Osteocyte (in vitro differentiated cells): ENCODE data around the gene BCAR3. TPM values are rescaled to one million over a fixed set of nuclear protein-coding genes. Genes with fewer than 3 reads are reported as not detected.
"Not testable (repeated sequence)": the region's sequence is repeated elsewhere in the genome, so short reads cannot be mapped to it uniquely, and the experiment has no call there.

Source experiments
- DNase-seq: peaks from one replicate; pipeline ENCODE4 v3.0.0; 2021; ENCODE audit warnings: mixed read lengths; ENCODE audit not compliant: unreplicated experiment; ENCODE audit errors: extremely low spot score
- H3K27ac Mint-ChIP-seq: one replicate; pipeline ENCODE4 v1.8.0; 2021; ENCODE audit warnings: mild to moderate bottlenecking, mixed read lengths; ENCODE audit not compliant: unreplicated experiment
- H3K27me3 Mint-ChIP-seq: one replicate; pipeline ENCODE4 v1.8.0; 2021; ENCODE audit warnings: mixed read lengths; ENCODE audit not compliant: unreplicated experiment
- H3K36me3 Mint-ChIP-seq: one replicate; pipeline ENCODE4 v1.8.0; 2021; ENCODE audit warnings: mixed read lengths; ENCODE audit not compliant: unreplicated experiment
- H3K4me1 Mint-ChIP-seq: one replicate; pipeline ENCODE4 v1.8.0; 2021; ENCODE audit warnings: mixed read lengths; ENCODE audit not compliant: unreplicated experiment
- H3K4me3 Mint-ChIP-seq: one replicate; pipeline ENCODE4 v1.8.0; 2021; ENCODE audit warnings: mild to moderate bottlenecking, moderate library complexity, mixed read lengths; ENCODE audit not compliant: unreplicated experiment
- H3K9me3 Mint-ChIP-seq: one replicate; pipeline ENCODE4 v1.8.0; 2021; ENCODE audit warnings: mixed read lengths; ENCODE audit not compliant: unreplicated experiment
- total RNA-seq: library from RNA; stranded (reverse); gene quantifications from 2 replicates; pipeline ENCODE4 v1.2.1, GENCODE V29; 2021
- TF ChIP-seq, protein P1 (sequence below): fragments of 200-600 bp; sonication (generic); IDR thresholded peaks from 2 replicates; pipeline ENCODE4 v1.5.0; 2021; ENCODE audit warnings: antibody characterized with exemption, mild to moderate bottlenecking, moderate library complexity

Gene BCAR3
- total RNA-seq, 1 donor from 2014 or later: 8.8 TPM

DNA sequence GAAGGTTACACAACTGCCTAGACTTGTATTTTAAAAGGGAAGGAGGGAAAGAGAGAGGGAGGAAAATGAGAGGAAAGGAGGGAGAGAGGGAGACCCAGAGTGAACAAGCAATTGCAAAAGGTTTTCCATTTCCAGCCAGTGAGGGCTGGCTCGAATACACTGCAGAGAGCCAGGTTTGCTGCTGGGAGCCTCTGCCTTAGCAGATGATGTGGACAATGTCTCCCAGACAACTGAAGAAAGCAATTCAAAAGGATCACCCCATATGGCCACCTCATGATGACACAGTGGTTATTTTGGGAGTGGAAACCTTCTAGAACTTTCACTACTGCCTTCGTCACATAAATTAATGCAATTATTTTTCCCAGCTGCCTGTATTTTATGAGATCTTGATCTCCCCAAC, 86.4 kb downstream of the BCAR3 start:
- DNase-seq: no peak
- peaks cover 65% of the 10 kb centered on the region for H3K4me1 Mint-ChIP-seq

DNA sequence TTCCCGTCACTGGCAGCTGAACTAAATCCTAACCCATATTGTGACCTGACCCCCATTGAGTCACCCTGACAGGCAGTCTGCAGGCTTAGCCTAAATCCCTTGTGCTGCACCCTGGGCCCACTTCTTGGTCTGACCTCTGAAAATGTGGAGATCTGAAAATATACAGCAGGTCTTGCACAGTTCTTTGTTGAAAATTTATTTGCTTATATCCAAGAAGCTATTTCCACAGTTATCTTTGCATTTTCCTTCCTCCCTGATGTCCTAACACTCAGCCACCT, 87.1 kb downstream of the BCAR3 start:
- Mint-ChIP-seq H3K36me3 (peaks cover 10% of the 10 kb centered on the region), H3K4me1 (peaks cover 58% of the 10 kb centered on the region), H3K4me3 (no peak overlapping the region), H3K27ac (peak overlapping the region; percentile 38), H3K27me3 (no peaks in the 10 kb centered on the region), H3K9me3 (no peaks in the 10 kb centered on the region)
- no peak for DNase-seq
- TF ChIP-seq, protein P1, sequence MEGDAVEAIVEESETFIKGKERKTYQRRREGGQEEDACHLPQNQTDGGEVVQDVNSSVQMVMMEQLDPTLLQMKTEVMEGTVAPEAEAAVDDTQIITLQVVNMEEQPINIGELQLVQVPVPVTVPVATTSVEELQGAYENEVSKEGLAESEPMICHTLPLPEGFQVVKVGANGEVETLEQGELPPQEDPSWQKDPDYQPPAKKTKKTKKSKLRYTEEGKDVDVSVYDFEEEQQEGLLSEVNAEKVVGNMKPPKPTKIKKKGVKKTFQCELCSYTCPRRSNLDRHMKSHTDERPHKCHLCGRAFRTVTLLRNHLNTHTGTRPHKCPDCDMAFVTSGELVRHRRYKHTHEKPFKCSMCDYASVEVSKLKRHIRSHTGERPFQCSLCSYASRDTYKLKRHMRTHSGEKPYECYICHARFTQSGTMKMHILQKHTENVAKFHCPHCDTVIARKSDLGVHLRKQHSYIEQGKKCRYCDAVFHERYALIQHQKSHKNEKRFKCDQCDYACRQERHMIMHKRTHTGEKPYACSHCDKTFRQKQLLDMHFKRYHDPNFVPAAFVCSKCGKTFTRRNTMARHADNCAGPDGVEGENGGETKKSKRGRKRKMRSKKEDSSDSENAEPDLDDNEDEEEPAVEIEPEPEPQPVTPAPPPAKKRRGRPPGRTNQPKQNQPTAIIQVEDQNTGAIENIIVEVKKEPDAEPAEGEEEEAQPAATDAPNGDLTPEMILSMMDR: no peak

More for the DNA sequence above, 86.4 kb downstream of the BCAR3 start:
- Mint-ChIP-seq H3K27ac (no peak overlapping the region), H3K9me3 (no peaks in the 10 kb centered on the region), H3K36me3 (peaks cover 7% of the 10 kb centered on the region), H3K4me3 (no peak overlapping the region), H3K27me3 (no peaks in the 10 kb centered on the region)
- TF ChIP-seq, protein P1: no peak

DNA sequence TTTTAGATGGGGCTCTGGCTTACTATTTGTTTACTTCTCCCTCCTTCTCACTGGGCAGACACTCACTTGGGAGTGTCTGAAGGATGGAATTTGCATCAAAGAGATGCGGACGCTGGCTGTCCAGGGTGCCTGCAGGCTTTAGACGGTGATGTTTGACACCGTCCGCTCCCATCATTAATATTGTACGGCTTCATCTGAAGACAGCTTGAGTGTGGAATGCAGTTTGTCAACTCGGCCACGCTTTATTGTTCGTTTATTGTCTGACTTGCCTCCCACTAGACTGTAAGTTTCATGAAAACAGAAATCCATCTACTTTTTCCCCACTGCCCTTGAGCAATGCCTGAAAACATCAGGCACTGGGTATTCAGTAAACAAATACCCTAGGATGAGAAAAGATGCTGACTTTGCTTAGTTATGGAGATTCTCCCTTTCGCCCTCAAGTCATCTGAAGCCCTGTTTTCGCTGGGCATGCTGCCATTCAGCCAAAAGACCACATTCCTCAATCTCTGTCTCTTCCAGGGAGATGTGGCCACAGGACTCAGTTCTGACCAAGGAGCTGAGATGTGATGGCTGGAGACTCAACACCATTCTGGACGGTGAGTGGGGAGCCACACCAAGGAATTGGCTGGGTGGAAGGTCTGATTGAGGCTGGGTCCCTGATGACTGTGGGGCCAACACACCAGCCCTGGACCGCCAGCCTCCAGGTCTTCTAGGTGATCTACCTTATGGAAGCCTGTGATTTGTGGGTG, 87.6 kb downstream of the BCAR3 start:
- no peak for DNase-seq
- Mint-ChIP-seq H3K4me3 (no peak overlapping the region), H3K27ac (no peak overlapping the region), H3K36me3 (peaks cover 11% of the 10 kb centered on the region), H3K27me3 (no peaks in the 10 kb centered on the region), H3K4me1 (peaks cover 58% of the 10 kb centered on the region), H3K9me3 (no peaks in the 10 kb centered on the region)
- TF ChIP-seq, protein P1: no peak

DNA sequence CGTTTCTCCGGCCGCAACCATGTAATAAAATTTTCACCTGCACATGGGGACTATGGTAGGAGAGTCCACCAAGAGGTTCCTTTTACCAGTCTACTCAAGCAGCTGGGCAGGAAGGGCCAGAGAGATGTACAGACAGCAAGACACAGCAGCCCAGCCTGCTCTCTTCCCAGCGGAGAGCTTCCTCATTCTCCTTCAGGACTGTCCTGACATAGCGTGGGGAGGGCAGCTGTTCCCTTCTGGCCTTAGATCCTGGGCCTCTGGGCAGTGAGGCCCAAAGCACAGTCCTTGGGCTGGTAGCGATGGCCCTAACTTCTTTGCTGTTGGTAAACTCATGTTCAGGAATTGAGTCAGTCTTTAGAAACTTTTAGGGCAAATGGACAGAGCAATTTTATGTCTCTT, 89.1 kb downstream of the BCAR3 start:
- no peaks in the 10 kb centered on the region for H3K9me3 Mint-ChIP-seq
- no peak overlapping the region for H3K27ac Mint-ChIP-seq
- H3K4me3 Mint-ChIP-seq: no peak overlapping the region
- TF ChIP-seq, protein P1: no peak
- peaks cover 60% of the 10 kb centered on the region for H3K4me1 Mint-ChIP-seq
- no peaks in the 10 kb centered on the region for H3K27me3 Mint-ChIP-seq
- no peak for DNase-seq
- H3K36me3 Mint-ChIP-seq: peaks cover 23% of the 10 kb centered on the region

DNA sequence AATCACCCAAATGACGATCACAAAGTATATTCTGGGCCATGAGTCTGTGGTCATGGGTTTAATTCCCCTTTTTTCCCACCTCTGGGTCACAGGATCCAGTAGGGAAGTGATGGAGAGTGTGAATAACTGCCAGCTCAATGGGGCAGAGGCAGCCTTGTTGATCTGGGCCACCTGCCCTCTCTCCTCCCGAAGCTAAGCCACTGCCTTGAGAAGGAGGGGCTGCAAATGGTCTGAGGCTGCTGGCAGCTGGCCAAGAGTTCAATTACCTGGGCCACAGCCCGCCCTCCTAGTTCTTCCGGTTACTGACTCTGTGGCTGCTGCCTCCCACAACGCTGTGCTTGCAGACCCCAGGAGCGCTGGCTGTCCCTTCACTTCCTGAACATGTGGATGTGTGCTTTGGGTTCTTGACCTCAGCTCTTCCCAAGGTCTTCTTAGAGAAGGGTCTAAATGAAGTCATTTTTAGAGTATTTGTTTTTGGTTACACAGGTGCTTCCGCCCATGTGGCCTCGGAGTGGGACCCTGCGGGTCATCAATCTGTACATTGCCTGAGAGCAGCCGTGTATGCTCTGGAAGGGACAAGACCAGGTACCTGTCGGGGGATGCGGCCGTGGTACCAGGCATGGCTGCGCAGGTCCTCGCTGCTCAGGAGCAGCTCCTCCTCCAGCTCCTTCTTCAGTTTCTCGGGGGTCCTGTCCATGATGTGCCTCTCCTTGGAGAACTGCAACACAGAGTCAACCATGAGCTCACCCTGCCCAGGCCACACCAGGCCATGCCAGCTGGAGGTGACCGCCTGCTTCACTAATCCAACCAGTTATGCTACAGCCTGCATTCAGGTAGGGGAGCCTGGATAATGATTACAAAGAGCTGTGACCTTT, 89.7 kb downstream of the BCAR3 start:
- TF ChIP-seq, protein P1: no peak
- no peak overlapping the region for H3K27ac Mint-ChIP-seq
- H3K36me3 Mint-ChIP-seq: peaks cover 23% of the 10 kb centered on the region
- H3K4me1 Mint-ChIP-seq: peaks cover 58% of the 10 kb centered on the region
- H3K4me3 Mint-ChIP-seq: no peak overlapping the region
- H3K9me3 Mint-ChIP-seq: no peaks in the 10 kb centered on the region
- no peak for DNase-seq
- no peaks in the 10 kb centered on the region for H3K27me3 Mint-ChIP-seq

DNA sequence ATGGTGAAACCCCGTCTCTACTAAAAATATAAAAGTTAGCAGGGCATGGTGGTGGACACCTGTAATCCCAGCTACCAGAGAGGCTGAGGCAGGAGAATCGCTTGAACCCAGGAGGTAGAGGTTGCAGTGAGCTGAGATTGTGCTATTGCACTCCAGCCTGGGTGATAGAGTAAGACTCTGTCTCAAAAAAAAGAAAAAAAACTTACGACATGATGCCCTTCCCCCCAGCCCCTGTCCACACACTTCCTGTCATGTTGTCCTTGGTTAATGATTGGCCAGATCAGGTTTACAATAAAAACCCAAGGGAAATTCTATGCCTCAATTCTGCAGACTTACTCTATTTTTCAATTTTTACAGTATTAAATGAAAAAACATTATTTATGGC, 90.4 kb downstream of the BCAR3 start:
- Mint-ChIP-seq H3K4me1 (peaks cover 51% of the 10 kb centered on the region), H3K36me3 (peaks cover 23% of the 10 kb centered on the region)
- H3K4me3 Mint-ChIP-seq, H3K27me3 Mint-ChIP-seq, H3K27ac Mint-ChIP-seq, DNase-seq, H3K9me3 Mint-ChIP-seq: not testable (repeated sequence)
